Measurements from ENCODE around the gene SLC6A15. TPM values are rescaled to one million over a fixed set of nuclear protein-coding genes. Genes with fewer than 3 reads are reported as not detected.

The SLC6A15 gene
- total RNA-seq, 4 donors from 2014 or later = 5.6 to 18.7 (median 10.8) TPM

GRCh38 chr12:84810611-84811010 is 102.0 kb downstream of the SLC6A15 start:
- Histone ChIP-seq H3K27me3 (no peaks in the 10 kb centered on the region), H3K4me1 (no peaks in the 10 kb centered on the region), H3K9me3 (no peaks in the 10 kb centered on the region), H3K36me3 (no peaks in the 10 kb centered on the region), H3K27ac (no peak overlapping the region), H3K4me3 (no peak overlapping the region)
- intact Hi-C loops (cut with DNase I) = no loop called here
- 82 to 90% methylated on average over 1 of the region's 1 CpG for WGBS, 2 donors
- no peak for DNase-seq
- no peak for TF ChIP-seq POLR2A (IDR thresholded peaks at IDR 0.05)
- no peak for TF ChIP-seq CTCF (IDR thresholded peaks at IDR 0.05)

Small RNAs within 50 kb of the gene (small RNA-seq; reads per million reads assigned to genes)
- 0 reads per million in 4 donors for gene AC128657.1

Other genes with a start within 250 kb of the SLC6A15 start
- not detected for gene TSPAN19, start 123.5 kb upstream of the SLC6A15 start, total RNA-seq
- under 1 TPM in 1 of 4 donors, not detected in 3; 0.09 TPM for gene LRRIQ1, start 123.6 kb upstream of the SLC6A15 start, total RNA-seq

All from esophagus squamous epithelium (tissue), 5 donors.